GM19467 (cell line): ENCODE results near the gene BIN2.

Experiments used
- ATAC-seq: cut with Tn5 transposase; IDR thresholded peaks from one replicate; pipeline ENCODE4 v1.9.1; 2021; ENCODE audit warnings: mild to moderate bottlenecking, moderate library complexity; ENCODE audit not compliant: unreplicated experiment

BIN2 gene

DNA sequence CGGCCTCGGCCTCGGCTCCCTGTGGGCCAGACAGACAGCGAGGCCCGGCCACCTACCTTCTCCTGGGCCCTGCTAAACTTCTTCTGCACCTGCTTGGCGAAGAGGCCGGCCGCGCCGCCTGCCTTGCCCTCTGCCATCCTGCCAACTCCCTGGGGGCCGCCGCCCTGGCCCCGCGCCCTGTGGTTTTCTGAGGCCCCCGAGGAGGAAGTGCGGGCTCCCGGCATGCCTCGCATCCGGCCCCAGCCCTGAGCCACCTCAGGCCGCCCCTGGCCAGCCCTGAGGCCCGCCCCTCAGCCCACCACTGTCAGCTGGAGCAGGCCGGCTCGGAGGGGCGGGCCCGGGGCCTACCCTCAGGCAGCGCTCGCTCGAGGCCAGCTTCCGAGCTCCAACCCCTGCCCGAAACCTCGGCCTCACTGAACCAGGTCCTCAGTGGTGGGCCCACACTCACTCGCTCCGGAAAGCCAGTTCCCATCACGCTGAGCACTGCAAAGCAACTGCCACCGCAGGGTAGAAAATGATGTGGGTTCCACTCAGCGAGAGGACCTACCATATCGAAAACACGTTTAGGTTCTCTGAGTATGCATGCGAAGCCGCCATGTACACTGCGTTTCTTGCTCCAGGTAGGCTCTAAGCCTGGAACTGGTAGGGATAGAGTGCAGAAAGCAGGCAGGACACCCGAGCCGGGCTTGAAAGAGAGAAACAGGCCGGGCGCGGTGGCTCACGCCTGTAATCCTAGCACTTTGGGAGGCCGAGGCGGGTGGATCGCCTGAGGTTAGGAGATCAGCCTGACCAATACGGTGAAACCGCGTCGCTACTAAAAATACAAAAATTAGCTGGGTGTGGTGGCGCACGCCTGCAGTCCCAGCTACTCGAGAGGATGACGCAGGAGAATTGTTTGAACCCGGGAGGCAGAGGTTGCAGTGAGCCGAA is at the start of gene BIN2:
BIN2 (minus strand) TSS at position 209 of the 930 bp plus-strand sequence; CDS start at position 137, 72 bp downstream.
- peak; percentile 51 for ATAC-seq

- ATAC-seq = no peak
Measured at GRCh38 chr12:51373187-51373586, 49.2 kb upstream of the BIN2 start.

DNA sequence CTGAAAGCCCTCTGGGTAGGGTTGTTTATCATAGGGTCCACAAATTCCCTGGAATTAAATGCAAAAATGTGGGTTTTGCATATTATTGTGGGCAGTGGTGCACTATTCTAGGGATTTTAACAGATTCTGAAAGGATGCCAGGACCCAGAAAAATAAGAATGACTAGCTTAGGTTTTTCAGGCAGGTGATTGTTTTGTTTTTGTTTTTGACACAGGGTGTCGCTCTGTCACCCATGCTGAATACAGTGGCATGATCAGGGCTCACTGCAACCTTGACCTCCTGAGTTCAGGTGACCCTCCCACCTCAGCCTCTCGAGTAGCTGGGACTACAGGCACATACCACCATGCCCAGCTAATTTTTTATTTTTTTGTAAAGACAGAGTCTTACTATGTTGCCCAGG is 48.0 kb upstream of the BIN2 start:
- ATAC-seq = no peak

GRCh38 chr12:51371295-51371953 is 47.5 kb upstream of the BIN2 start:
- ATAC-seq = no peak

DNA sequence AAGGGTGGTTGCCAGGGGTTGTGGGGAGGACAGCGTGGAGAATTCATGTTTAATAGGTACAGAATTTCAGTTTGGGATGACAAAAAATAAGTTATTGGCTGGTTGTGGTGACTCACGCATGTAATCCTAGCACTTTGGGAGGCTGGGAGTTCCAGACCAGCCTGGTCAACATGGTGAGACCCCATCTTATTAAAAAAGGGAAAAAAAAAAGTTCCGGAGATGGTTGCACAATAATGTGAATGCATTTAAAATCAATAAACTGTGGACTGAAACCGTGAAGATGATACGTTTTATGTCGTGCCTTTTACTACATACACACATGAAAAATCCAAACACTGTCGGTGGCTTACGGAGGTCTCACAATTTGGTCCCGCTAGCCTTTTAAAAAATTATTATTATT is 46.7 kb upstream of the BIN2 start:
- no peak for ATAC-seq

DNA sequence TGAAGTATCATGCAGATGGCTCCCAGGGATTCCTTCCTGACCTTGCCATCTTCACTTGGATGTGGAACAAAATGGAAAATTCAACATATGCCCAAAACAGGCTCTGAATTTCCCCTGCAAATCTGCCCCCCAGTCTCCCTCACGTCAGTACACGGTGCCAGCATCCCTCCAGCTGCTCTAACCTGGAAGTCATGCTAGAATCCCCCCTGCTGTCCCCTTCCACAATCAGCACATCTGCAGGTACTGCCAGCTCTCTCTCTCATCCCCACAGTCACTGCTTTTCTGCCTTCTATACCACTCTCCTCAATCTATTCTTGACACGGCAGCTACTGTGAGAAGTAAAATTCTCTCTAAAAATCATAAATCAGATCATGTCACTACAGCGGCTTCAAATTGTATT is 45.6 kb upstream of the BIN2 start:
- no peak for ATAC-seq

DNA sequence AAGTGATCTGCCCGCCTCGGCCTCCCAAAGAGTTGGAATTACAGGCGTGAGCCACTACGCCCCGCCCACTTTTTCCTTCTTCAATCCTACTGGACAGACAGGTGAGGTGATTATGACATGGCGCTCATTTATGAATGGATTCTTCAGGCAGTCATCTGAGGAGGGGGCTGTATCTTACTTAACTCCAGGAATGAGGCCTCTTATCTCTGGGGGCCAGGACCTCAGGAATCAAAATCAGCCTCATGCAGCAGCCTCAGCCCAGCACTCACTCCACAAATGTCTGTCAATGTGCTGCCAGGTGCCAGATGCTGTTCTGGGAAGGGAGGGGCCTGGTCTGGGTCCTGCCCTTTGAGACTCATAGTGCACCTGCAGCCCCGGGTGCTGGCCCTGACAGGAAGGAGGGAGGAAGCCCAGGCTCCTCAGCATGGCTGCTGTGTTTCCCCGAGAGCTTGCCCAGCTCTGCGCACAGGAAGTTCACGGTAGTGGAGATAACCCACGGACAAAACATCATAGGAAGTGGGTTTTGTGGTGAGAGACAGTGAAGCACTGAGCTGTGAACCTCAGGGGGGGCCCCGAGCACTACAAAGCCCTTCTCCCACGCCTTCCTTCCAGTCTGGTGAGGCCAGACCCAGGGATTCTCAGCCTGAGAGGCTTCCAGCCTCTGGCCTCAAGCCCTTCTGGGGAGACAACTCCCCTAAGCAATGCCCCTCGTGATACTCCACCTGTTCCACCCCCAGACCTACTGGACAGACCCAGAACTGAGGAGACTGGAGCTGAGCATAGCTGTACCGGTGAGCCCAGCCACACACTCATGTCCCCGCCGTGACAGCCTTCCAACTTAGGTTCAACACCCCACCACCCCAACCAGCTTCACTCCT is 44.9 kb upstream of the BIN2 start:
- peak; percentile 98 for ATAC-seq

- ATAC-seq = no peak
Measured at GRCh38 chr12:51365276-51365675, 41.3 kb upstream of the BIN2 start.

GRCh38 chr12:51364001-51364400 is 40.0 kb upstream of the BIN2 start:
- ATAC-seq = no peak

DNA sequence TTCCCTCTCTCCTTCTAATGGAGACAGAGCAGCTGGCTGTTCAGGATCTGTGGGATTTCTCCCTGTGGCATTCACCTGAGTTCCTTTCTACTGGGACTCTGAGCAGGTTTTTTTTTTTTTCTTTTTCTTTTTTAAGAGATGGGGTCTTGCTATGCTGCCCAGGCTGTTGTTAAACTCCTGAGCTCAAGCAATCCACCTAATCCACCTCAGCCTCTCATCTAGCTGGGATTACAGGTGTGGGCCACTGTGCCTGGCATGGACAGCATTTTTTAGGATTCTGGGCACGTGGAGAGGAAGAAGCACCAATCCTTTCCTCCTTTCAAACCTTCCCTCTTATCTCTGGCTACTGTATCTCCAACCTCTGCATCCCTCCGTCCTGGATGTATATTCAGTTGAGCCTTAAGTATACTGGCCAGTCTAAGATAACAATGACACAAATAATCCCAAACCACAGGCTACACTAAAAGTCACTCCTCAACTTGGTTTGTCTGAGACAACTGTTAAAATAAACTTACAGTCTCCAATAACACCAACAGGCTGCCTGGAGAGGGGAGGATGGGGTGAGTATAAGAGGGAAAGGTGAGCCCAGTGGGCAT is 38.9 kb upstream of the BIN2 start:
- no peak for ATAC-seq

GRCh38 chr12:51362307-51362706 is 38.3 kb upstream of the BIN2 start:
- no peak for ATAC-seq

- ATAC-seq = no peak
Measured at GRCh38 chr12:51361161-51362016, 37.4 kb upstream of the BIN2 start.

GRCh38 chr12:51360315-51360714 is 36.3 kb upstream of the BIN2 start:
- ATAC-seq = no peak

GRCh38 chr12:51359851-51360250 is 35.9 kb upstream of the BIN2 start:
- ATAC-seq = no peak

- no peak for ATAC-seq
Measured at GRCh38 chr12:51358496-51358895, 34.5 kb upstream of the BIN2 start.

DNA sequence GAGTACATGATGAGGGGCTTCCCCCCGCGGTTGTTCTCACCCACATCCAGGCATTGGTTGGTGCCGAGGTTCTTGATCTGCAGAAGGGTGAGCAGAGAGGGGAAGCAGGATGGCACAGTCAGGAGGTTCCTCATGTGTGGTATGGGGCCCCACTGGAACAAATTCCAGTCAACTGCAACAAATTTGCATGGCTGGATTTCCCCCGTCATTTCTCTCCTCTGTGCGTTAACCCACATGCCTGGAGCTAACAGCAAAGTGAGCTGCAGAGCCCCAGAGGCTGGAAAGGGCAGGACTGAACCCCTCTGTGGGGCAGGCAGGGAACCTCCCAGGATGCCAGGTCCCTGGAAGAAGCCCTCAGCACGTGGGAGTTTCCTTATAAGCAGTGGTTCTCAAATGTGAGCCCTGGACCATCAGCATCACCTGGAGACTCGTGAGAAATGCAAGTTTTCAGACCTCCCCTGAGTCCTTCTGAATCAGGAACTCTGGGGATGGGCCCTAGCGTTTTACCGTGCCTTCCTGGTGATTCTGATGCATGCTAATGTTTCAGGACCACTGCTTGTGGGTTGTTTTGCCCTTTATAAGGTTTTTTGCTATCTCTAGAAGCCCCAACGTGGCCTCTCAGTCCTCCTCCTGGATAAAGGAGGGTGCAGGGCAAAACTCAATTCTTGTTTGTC is 33.5 kb upstream of the BIN2 start:
- no peak for ATAC-seq

- ATAC-seq = no peak
Measured at GRCh38 chr12:51351913-51352532, 28.0 kb upstream of the BIN2 start.

DNA sequence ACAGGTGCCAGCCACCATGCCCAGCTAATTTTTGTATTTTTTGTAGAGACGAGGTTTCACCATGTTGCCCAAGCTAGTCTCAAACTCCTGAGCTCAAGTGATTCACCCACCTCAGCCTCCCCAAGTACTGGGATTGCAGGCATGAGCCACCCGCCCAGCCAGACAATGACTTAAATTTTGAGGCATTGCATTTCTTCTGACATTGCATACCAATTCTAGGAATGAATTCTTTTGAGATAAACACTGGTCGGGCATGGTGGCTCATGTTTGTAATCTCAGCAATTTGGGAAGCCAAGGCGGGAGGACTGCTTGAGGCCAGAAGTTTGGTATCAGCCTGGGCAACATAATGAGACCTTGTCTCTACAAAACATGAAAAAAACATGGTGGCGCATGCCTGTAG is 25.1 kb upstream of the BIN2 start:
- ATAC-seq = no peak

- no peak for ATAC-seq
Measured at GRCh38 chr12:51348116-51348515, 24.1 kb upstream of the BIN2 start.
